Measurements from ENCODE around the gene RAMP3.

GRCh38 chr7:45230083-45230482 is 72.5 kb downstream of the RAMP3 start:
- TF ChIP-seq POLR2A (IDR thresholded peaks at IDR 0.05) (no peak), CTCF (IDR thresholded peaks at IDR 0.05) (no peak)
